HCT116 (cell line): ENCODE results near the gene CDCP1.

ENCODE experiments used
- POLR2A ChIP-seq: IDR thresholded peaks from 2 replicates; pipeline ENCODE4 v1.7.0; 2011; ENCODE audit warnings: borderline replicate concordance; ENCODE audit not compliant: insufficient read depth, insufficient read length; ENCODE audit errors: extremely low read depth
- POLR2AphosphoS5 ChIP-seq: IDR thresholded peaks from 2 replicates; pipeline ENCODE4 v1.6.1; 2011; ENCODE audit warnings: mild to moderate bottlenecking, low read depth, low read length, moderate library complexity
- YY1 ChIP-seq: IDR thresholded peaks from 2 replicates; pipeline ENCODE4 v1.6.1; 2011; ENCODE audit warnings: low read length, low read depth, moderate library complexity, mild to moderate bottlenecking; ENCODE audit not compliant: insufficient replicate concordance; ENCODE audit errors: extremely low read depth

- TF ChIP-seq POLR2A (no peak), YY1 (no peak), POLR2AphosphoS5 (no peak; the same call in 1 of the 2 replicates)
These were observed 53.8 kb downstream of the CDCP1 start for GRCh38 chr3:45092132-45093031.
